Stimulated activated CD4-positive, alpha-beta T cell treated with anti-CD3 and anti-CD28 coated beads, Interleukin-15, amount 100 ng/mL, for 1 hour (primary cell): Measurements from ENCODE around the gene DBP.

Experiments
- DNase-seq, 2 donors: peaks; one replicate each; pipeline ENCODE4 v3.0.0-alpha.2; 2020; ENCODE audit warnings: low read depth in 1 of 2, low spot score in 1 of 2

Gene DBP

GRCh38 chr19:48613852-48614435, 23.2 kb downstream of the DBP start:
- no peak for DNase-seq

GRCh38 chr19:48613024-48613851, 23.9 kb downstream of the DBP start:
- no peak for DNase-seq

- DNase-seq, result no peak
Observed at GRCh38 chr19:48611872-48612271, 25.3 kb downstream of the DBP start.

DNA sequence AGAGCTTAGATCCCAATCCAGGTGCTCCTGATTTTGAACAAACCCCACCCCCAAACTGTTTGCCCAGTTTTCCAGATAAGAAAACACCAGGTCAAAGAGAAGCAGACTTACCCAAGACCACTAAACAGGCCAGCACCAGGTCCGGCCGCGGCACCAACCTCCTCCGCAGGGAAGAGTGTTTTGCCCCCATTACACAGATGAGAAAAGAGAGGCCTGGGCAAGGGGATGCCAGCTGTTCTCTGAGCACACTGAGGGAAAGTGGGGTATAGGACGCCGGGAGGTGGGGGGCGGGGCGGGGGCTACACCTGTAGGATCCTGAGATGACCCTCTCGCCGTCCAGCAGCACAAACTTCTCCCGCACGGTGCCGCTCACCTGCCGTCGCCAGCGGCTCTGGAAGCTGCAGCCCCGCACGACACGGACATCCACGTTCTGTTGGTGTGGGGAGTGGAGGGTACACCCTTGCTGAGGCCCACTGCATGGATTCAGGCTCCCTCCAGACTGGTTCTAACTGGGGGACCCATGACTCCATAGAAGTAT, 27.5 kb downstream of the DBP start:
- no peak for DNase-seq

DNA sequence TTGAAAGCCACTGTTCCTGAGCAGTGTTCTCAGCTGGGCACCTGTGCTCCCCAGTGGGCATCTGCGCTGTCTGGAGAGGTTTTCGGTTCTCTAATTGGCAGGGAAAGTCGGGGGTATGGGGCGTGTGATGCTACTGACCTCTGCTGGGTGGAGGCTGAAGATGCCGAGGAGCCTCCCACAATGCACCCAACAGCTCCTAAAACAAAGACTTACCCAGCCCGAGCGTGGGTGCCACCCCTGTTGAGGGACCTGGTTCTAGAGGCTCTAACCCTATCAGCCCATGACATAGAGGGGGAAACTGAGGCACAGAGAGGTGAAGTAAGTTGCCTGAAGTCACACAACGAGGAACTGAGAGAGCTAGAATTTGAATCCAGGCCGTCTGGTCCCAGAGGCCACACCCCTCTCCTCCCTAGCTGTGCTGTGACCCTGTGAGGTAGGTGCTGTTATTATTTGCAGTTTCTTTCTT, 28.3 kb downstream of the DBP start:
- peak; percentile 26 to 32 for DNase-seq

DNA sequence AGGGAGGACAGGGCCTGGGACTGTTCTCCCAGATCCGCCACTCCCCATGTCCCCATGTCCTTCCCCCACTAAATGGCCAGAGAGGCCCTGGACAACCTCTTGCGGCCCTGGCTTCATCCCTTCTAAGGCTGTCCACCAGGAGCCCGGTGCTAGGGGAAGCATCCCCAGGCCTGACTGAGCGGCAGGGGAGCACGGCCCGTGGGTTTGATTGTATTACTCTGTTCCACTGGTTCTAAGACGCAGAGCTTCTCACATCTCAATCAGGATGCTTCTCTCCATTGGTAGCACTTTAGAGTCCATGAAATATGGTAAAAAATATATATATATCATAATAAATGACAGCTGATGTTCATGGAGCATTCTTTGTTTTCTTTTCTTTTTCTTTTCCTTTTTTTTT, 29.8 kb downstream of the DBP start:
- DNase-seq, result no peak

DNA sequence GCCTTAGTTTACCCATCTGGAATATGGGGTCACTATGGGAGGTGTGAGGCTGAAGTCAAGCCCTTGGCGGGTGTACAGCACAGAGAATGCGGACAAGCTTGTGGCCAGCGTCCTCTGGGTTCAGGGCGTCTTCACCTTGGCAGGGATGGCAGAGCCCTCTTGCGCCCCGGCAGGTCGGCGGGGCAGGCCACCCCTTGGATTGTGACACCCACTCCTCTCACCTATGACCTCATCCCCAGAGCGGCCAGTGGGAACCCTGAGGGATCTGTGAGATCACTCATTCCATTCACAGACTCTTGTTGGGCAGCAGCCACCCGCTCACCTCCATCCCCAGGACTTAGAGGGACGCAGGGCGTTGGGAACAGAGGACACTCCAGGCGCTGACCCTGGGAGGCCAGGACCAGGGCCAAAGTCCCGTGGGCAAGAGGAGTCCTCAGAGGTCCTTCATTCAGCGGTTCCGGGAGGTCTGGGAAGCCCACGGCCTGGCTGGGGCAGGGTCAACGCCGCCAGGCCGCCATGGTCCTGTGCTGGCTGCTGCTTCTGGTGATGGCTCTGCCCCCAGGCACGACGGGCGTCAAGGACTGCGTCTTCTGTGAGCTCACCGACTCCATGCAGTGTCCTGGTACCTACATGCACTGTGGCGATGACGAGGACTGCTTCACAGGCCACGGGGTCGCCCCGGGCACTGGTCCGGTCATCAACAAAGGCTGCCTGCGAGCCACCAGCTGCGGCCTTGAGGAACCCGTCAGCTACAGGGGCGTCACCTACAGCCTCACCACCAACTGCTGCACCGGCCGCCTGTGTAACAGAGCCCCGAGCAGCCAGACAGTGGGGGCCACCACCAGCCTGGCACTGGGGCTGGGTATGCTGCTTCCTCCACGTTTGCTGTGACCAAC, 30.5 kb downstream of the DBP start, which contains the start of gene SPACA4:
TSS of gene SPACA4 (plus strand) at position 280 of the 896 bp plus-strand sequence. CDS start at position 517, 237 bp downstream.
- no peak for DNase-seq

GRCh38 chr19:48603850-48604249, 33.3 kb downstream of the DBP start:
- no peak for DNase-seq

DNA sequence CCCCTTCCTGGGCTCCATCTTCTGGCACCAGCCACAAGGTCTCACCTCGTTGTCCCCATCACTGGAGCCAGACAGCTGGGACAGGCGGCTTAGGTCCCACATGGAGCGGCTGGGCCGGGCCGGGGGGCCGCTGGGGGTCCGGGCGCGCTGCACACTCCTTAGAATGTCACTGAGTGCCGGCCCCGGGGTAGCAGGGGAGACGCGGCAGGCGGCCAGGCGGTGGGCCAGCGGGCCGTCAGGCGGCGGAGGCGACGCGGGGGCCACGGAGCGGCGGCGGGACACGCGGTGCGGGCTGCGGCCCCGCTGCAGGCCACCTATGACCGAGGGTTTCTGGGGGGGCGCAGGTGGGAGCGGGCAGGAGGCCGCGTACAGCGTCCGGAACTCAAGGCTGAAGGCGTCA, 33.7 kb downstream of the DBP start:
- DNase-seq, result no peak

DNA sequence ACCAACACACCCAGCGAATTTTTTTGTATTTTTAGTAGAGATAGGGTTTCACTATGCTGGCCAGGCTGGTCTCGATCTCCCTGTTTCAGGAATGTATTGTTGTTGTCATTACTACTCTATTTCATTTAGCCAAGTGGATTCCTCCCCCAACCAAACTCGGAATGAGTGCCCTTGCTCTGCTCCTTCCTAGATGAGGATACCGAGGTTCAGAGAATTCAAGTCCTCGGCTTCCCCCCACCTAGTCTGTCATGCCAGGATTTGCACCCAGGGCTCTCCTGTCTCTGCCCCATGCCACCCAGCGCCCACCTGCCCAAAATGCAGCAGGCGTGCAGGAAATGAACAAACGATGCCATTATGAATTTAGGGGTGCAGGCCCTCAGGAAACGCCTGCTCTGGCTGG, 34.2 kb downstream of the DBP start:
- DNase-seq, result no peak

- DNase-seq, result no peak
Observed at GRCh38 chr19:48600679-48601417, 36.3 kb downstream of the DBP start.

DNA sequence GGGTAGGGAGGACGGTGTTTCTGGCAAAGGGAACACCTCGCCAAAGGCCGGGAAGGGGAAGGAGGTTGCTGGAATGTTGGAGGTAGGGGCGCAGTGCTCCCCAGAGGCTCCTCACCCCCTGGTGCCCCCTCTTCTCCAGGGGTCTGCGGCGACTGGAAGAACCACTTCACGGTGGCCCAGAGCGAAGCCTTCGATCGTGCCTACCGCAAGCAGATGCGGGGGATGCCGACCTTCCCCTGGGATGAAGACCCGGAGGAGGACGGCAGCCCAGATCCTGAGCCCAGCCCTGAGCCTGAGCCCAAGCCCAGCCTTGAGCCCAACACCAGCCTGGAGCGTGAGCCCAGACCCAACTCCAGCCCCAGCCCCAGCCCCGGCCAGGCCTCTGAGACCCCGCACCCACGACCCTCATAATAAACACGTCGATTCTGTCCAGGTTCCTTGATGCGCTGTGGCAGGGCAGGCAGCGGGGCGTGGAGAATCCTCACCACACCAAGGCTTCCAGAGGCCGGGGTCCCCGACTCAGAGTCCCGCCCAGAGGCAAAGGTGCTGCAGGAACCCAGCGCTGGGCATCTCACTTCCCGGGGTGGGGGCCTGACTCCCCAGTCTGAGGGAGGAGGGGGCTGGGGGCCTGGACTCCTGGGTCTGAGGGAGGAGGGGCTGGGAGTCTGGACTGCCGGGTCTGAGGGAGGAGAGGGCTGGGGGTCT, 38.0 kb downstream of the DBP start:
- no peak for DNase-seq

DNA sequence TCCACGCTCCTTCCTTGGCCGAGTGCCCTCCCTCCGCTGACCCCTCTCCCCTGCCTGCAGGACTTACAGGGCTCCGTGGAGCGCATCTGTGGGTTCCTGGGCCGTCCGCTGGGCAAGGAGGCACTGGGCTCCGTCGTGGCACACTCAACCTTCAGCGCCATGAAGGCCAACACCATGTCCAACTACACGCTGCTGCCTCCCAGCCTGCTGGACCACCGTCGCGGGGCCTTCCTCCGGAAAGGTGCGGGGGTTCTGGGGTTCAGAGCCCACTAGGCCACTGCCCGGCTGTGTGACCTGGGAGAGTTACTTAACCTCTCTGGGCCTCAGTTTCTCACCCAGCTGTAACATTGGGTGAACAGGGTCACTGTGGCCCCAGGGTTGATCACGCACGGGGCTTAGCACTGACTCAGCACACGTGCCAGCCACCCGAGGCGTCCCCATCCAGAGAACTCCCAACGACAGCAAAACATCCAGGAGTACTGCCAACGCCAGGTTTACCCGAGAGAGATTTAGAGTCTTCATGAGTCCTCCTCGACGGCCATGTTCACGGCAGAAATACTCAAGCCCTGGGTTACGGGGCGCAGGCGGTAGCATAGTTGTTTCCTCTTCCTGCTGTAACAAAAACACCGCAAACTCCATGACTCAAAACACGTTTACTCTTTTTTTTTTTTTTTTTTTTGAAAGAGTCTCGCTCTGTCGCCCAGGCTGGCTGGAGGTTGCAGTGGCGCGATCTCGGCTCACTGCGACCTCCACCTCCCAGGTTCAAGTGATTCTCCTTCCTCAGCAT, 40.3 kb downstream of the DBP start:
- no peak for DNase-seq

DNA sequence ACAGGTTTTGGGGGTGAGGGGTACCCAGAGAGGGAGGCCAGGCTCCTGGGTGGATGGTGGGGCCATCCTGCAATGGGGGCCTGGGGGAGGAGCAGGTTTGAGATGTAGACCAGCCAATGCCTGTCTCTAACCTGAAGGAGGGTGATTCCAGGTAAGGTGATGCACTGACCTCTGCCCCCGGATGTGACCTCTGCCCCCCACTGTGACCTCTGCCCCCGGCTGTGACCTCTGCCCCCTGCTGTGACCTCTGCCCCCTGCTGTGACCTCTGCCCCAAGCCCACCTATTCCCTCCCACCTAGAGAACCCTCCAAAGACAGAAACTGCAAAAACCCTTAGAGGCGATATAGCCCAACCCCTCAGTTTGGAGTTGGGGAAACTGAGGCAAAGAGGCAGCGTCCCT, 40.9 kb downstream of the DBP start:
- DNase-seq, result no peak

- DNase-seq, result no peak
Observed at GRCh38 chr19:48595833-48596232, 41.3 kb downstream of the DBP start.

- DNase-seq, result no peak
Observed at GRCh38 chr19:48595171-48595570, 42.0 kb downstream of the DBP start.

DNA sequence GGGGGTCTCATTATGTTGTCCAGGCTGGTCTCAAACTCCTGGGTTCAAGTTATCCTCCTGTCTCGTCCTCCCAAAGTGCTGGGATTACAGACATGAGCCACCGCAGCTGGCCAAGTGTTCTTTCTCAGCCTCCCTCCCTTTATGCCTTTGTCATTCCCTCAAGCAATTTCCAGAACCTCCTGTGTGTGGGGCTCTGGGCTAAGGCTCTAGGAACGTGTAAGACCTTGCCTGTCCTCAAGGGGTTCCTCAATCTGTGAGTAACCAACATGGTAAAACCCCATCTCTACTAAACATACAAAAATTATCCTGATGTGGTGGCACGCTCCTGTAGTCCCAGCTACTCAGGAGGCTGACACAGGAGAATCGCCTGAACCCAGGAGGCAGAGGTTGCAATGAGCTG, 46.2 kb downstream of the DBP start:
- no peak for DNase-seq

- peak; percentile 74 to 78 for DNase-seq
Observed at GRCh38 chr19:48588670-48589401, 48.3 kb downstream of the DBP start.

GRCh38 chr19:48587387-48587786, 49.8 kb downstream of the DBP start:
- DNase-seq, result no peak
